Lower leg skin (tissue), 3 donors: ENCODE data around the gene PJA1.

Experiments used
- POLR2A ChIP-seq, 2 donors: fragments of 450-650 bp; IDR thresholded peaks; one replicate each; pipeline ENCODE4 v1.6.1; 2016 to 2017; ENCODE audit warnings: antibody characterized with exemption in 2 of 2, mild to moderate bottlenecking in 1 of 2, moderate library complexity in 1 of 2
- TF ChIP-seq, protein P1 (sequence below), 3 donors: fragments of 450-650 bp; IDR thresholded peaks; one replicate each; pipeline ENCODE4 v1.5.1; 2016; ENCODE audit warnings: antibody characterized with exemption in 3 of 3, mild to moderate bottlenecking in 3 of 3, moderate library complexity in 2 of 3

DNA sequence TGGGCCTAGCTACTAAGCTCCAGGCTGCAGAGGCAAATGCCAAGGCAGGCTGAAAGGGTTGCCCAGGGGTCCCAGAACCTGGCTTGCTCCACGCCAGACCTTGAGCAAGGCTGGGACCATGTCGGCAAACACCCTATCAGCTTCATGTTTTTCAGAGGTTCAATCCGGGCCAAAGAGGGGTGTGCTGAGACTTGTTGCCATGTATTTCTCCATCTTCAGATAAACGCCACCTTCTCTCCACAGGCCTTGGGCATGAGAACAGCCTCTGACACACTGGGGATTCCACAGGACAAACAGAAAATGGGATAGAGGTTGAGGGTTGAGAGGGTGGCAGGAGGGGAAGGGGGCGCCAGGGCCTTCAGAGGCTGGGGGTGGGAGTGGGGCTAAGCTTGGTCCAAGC, 8.6 kb downstream of the PJA1 start:
- TF ChIP-seq, protein P1, sequence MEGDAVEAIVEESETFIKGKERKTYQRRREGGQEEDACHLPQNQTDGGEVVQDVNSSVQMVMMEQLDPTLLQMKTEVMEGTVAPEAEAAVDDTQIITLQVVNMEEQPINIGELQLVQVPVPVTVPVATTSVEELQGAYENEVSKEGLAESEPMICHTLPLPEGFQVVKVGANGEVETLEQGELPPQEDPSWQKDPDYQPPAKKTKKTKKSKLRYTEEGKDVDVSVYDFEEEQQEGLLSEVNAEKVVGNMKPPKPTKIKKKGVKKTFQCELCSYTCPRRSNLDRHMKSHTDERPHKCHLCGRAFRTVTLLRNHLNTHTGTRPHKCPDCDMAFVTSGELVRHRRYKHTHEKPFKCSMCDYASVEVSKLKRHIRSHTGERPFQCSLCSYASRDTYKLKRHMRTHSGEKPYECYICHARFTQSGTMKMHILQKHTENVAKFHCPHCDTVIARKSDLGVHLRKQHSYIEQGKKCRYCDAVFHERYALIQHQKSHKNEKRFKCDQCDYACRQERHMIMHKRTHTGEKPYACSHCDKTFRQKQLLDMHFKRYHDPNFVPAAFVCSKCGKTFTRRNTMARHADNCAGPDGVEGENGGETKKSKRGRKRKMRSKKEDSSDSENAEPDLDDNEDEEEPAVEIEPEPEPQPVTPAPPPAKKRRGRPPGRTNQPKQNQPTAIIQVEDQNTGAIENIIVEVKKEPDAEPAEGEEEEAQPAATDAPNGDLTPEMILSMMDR (IDR thresholded peaks at IDR 0.05): no peak
- no peak for TF ChIP-seq POLR2A (IDR thresholded peaks at IDR 0.05)
